Measurements from ENCODE around the gene IZUMO1. TPM values are rescaled to one million over a fixed set of nuclear protein-coding genes. Genes with fewer than 3 reads are reported as not detected.
"Not testable (repeated sequence)": the region's sequence is repeated elsewhere in the genome, so short reads cannot be mapped to it uniquely, and the experiment has no call there.

Gene IZUMO1
- total RNA-seq, 2 experiments from 2014 or later = 0.10 TPM; not detected in 1

DNA sequence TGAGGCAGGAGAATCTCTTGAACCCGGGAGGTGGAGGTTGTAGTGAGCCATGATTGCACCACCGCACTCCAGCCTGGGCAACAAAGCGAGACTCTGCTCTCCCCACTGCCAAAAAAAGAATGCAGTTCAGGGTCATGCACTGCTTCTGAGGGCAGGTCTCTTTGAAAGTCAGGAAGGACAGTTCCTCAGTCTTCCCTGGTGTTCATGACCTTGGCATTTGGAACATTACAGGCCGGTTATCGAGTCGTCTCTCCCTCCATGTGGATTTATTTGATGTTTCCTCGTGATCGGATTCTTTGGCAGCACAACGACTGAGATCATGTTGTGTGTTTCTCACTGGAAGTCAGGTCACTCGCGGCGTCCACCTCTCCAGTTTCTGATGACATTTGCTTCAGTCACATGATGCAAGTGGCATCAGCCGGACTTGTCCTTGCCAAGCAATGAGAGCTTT lies 25.8 kb upstream of the IZUMO1 start:
- peaks cover 18% of the 10 kb centered on the region for H3K27me3 Mint-ChIP-seq
- ChIA-PET CTCF (interaction anchor here (0.7 kb wide), 1 partner anchor 9 kb away, joined by 3 read pairs; no protein-coding TSS in a partner anchor), POLR2A (no interaction called here)
- no peak overlapping the region for H3K4me3 Mint-ChIP-seq
- no peaks in the 10 kb centered on the region for H3K36me3 Mint-ChIP-seq (ENCODE audit: low read depth)
- no peaks in the 10 kb centered on the region for H3K9me3 Mint-ChIP-seq
- no peaks in the 10 kb centered on the region for H3K4me1 Mint-ChIP-seq
- H3K27ac Mint-ChIP-seq = no peak overlapping the region
- DNase-seq = no peak

DNA sequence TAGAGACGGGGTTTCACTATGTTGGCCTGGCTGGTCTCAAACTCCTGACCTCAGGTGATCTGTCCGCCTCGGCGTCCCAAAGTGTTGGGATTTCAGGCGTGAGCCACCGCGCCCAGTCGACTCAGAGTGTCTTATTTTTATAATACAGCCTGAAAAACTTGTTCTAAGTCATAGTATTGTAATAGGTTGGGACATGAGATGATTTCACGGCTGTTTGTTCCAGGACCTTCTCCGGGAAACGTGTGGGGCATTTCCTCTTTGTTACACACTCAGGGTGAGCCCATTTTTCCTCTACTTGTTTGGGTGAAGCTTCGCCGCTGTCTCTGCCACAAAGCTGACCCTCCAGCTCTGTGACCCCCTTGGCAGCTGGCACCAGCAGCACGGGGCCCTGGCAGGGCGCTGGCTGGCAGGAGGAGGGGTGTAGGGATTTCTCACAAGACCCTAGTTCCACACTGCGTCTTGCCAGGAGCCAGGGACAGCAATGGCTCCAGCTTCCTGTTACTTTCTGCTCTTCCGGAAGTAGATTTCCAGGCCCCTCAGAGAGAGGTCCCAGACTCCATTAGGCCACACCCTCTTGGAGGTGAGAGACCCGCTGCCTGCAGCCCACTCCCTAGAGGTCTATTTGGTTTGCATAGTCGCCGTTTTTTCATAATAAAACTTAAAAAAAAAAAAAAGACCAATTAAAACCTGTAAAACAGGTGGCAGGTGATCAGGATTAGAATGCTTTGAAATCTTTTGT lies 24.2 kb upstream of the IZUMO1 start:
- Mint-ChIP-seq H3K36me3 (ENCODE audit: low read depth) (no peaks in the 10 kb centered on the region), H3K4me3 (no peak overlapping the region), H3K9me3 (no peaks in the 10 kb centered on the region), H3K27me3 (peaks cover 18% of the 10 kb centered on the region), H3K27ac (no peak overlapping the region), H3K4me1 (no peaks in the 10 kb centered on the region)
- CTCF ChIA-PET = interaction anchor here (0.5 to 1.2 kb wide), 3 partner anchors 17 to 57 kb away, joined by 3 read pairs; no protein-coding TSS in a partner anchor
- DNase-seq = no peak
- POLR2A ChIA-PET = no interaction called here

DNA sequence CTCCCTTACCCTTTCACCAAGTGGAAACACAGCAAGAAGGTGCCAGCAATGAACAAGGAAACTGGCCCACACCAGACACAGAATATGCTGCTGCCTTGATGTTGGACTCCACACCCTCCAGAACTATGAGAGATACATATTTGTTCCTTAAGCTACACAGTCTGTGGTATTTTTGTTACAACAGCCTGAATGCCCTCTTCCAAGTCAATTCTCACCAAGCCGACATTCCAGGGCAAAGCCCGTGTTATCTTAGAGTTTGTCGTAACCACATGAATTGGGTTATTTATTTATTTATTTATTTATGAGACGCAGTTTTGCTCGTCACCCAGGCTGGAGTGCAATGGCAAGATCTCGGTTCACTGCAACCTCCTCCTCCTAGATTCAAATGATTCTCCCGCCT lies 23.6 kb upstream of the IZUMO1 start:
- Mint-ChIP-seq H3K4me3 (no peak overlapping the region), H3K27me3 (peaks cover 20% of the 10 kb centered on the region), H3K9me3 (no peaks in the 10 kb centered on the region), H3K4me1 (no peaks in the 10 kb centered on the region), H3K27ac (no peak overlapping the region), H3K36me3 (ENCODE audit: low read depth) (no peaks in the 10 kb centered on the region)
- DNase-seq = no peak
- POLR2A ChIA-PET = no interaction called here
- CTCF ChIA-PET = interaction anchor here (0.5 to 1.2 kb wide), 3 partner anchors 18 to 58 kb away, joined by 3 read pairs; no protein-coding TSS in a partner anchor

DNA sequence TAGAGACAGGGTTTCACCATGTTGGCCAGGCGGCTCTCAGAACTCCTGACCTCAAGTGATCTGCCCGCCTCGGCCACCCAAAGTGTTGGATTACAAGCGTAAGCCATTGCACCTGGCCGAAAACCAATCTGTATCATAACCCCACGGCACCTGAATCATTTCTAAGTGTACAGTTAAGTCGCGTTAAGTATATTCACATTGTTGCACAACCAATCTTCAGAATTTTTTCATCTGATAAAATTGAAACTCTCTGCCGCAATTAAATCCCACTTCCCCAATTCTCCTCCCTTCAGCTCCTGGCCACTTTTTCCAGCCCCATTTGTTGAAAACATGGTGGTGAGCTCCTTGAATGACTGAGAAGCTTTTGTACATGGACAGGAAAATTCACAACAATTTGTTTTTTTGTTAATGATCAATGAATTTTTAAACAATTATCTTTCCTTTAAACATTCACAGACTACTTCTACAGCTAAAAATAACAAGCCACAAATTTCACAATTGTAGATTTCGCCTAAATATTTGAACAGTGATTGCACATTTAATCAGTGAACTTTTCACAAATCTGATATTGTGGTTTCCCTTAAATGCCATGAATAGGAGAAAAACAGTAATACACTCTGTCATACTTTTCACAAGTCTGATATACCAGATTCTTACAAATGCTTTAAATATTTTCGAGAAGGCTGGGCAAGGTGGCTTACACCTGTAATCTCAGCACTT lies 22.4 kb upstream of the IZUMO1 start:
- Mint-ChIP-seq H3K36me3 (ENCODE audit: low read depth) (no peaks in the 10 kb centered on the region), H3K4me1 (no peaks in the 10 kb centered on the region), H3K9me3 (no peaks in the 10 kb centered on the region), H3K4me3 (no peak overlapping the region), H3K27me3 (peaks cover 20% of the 10 kb centered on the region), H3K27ac (no peak overlapping the region)
- POLR2A ChIA-PET = interaction anchor here (0.6 kb wide), 1 partner anchor 14 kb away, joined by 3 read pairs; the partner anchor contains the start of gene FGF21
- CTCF ChIA-PET = interaction anchor here (1.1 kb wide), 1 partner anchor 22 kb away, joined by 4 read pairs; the partner anchor contains the start of gene IZUMO1
- no peak for DNase-seq

DNA sequence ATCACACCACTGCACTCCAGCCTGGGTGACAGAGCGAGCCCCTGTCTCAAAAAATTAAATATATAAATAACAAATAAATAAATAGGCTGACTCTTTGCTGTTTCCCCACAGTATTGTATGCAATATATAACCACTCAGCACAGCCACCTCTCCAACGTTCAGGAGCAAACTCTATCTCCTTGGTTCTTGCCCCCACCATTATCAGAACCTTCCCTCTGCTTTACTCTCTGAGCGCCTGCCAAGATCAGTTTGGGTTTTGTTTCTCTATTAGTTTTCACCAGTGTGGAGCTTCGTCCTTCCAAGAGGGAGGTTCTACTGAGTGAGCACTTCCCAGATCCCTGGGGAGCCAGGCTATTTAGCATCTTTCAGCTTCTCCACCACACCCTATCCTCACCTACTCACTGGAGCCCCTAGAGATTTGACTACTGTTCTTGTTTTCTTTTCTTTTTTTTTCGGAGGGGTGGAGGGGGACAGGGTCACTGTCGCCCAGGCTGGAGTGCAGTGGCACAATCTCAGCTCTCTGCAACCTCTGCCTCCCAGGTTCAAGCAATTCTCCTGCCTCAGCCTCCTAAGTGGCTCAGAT lies 21.6 kb upstream of the IZUMO1 start:
- CTCF ChIA-PET = not testable (repeated sequence)

DNA sequence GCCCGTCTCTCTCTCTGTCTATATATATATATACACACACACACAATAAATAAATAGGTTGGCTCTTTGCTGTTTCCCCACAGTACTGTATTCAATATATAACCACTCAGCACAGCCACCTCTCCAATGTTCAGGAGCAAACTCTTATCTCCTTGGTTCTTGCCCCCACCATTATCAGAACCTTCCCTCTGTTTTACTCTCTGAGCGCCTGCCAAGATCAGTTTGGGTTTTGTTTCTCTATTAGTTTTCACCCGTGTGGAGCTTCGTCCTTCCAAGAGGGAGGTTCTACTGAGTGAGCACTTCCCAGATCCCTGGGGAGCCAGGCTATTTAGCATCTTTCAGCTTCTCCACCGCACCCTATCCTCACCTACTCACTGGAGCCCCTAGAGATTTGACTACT lies 19.1 kb upstream of the IZUMO1 start:
- H3K27ac Mint-ChIP-seq; CTCF ChIA-PET; H3K4me1 Mint-ChIP-seq; H3K36me3 Mint-ChIP-seq (ENCODE audit: low read depth); DNase-seq; H3K4me3 Mint-ChIP-seq; POLR2A ChIA-PET; H3K9me3 Mint-ChIP-seq: not testable (repeated sequence)
- peaks cover 21% of the 10 kb centered on the region for H3K27me3 Mint-ChIP-seq

More for the DNA sequence above, 21.6 kb upstream of the IZUMO1 start:
- H3K4me3 Mint-ChIP-seq; H3K27ac Mint-ChIP-seq; H3K4me1 Mint-ChIP-seq; H3K36me3 Mint-ChIP-seq (ENCODE audit: low read depth); POLR2A ChIA-PET; H3K9me3 Mint-ChIP-seq; DNase-seq: not testable (repeated sequence)
- H3K27me3 Mint-ChIP-seq = peaks cover 20% of the 10 kb centered on the region

DNA sequence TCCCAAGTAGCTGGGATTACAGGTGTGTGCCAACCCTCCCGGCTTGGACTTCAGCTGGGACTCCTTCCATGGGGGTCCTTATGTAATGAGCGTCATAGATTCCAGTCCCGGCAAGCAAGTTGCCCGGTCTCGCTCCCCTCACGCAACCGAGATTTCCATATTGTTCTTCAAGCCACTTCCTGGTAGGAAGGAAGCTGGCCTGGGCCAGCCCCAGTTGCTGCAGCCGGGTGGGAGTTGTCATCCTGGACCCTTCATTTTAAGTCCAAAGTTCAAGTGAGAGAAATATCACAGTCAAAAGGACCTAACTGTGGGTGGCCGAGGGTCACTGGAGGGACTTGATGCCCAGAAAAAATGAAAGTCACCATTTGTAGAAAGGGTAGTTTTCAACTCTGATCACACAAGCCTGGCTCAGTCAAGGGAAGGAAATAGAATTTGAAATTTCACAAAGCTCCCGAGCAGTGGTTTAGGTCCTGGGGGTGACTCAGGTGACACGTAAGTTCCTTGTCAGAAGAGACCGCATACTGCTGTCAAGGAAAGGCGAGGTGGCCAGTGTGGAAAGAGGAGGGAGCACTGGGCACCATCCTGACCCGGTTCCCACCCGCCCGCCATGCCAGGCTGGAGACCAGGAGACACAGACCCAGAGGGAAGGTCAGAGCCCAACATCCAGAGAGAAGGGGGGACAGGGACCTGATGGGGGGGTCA lies 13.9 kb upstream of the IZUMO1 start:
- peak overlapping the region; percentile 62 for H3K27ac Mint-ChIP-seq
- H3K36me3 Mint-ChIP-seq (ENCODE audit: low read depth) = no peaks in the 10 kb centered on the region
- peaks cover 9% of the 10 kb centered on the region for H3K4me1 Mint-ChIP-seq
- CTCF ChIA-PET = interaction anchor here (0.6 to 1.4 kb wide), 7 partner anchors 9 to 70 kb away, joined by 3 to 6 read pairs (median 3); partner anchors contain the start of gene FUT1
- no peaks in the 10 kb centered on the region for H3K9me3 Mint-ChIP-seq
- H3K27me3 Mint-ChIP-seq = peaks cover 10% of the 10 kb centered on the region
- POLR2A ChIA-PET = no interaction called here
- DNase-seq = no peak
- H3K4me3 Mint-ChIP-seq = no peak overlapping the region

DNA sequence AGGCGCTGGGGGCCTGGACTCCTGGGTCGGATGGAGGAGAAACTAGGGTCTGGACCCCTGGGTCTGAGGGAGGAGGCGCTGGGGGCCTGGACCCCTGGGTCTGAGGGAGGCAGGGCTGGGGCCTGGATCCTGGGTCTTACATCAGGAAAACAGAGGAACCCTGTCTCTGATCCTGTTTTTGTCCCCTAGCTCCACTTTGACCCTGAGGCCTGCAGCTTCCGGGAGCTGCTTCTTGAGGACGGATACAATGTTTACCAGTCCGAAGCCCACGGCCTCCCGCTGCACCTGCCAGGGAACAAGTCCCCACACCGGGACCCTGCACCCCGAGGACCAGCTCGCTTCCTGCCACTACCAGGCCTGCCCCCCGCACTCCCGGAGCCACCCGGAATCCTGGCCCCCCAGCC lies 11.0 kb upstream of the IZUMO1 start:
- ChIA-PET CTCF (interaction anchor here (0.8 kb wide), 1 partner anchor 9 kb away, joined by 3 read pairs; no protein-coding TSS in a partner anchor), POLR2A (no interaction called here)
- no peak for DNase-seq
- Mint-ChIP-seq H3K4me1 (peaks cover 22% of the 10 kb centered on the region), H3K4me3 (no peak overlapping the region), H3K27ac (no peak overlapping the region), H3K36me3 (ENCODE audit: low read depth) (no peaks in the 10 kb centered on the region), H3K27me3 (peaks cover 27% of the 10 kb centered on the region), H3K9me3 (no peaks in the 10 kb centered on the region)

DNA sequence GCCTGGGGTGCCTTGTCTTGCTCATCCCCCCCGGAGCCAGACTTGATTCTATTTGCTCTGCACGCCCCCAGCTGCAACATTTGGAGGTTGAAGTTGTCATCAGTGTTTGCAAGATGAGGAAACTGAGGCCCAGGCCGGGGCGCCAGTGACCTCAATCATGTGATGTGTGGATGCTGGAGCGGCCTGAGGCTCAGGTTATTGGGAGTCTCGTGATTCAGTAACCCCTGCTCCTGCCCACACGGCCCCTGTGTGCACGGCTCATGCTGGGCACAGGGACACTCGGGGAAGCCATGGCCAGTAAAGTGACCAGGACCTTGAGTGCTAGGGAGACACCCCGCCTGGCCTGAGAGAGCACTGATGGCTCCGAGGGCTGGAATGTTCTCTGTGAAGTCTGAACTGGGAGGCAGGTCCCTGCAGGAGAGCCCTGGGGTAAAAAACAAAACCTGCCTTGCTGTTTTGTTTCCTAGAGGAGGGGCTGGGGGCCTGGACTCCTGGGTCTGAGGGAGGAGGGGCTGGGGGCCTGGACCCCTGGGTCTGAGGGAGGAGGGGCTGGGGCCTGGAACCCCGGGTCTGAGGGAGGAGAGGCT lies 10.5 kb upstream of the IZUMO1 start:
- no peaks in the 10 kb centered on the region for H3K36me3 Mint-ChIP-seq (ENCODE audit: low read depth)
- peaks cover 23% of the 10 kb centered on the region for H3K4me1 Mint-ChIP-seq
- H3K27ac Mint-ChIP-seq = no peak overlapping the region
- ChIA-PET POLR2A (no interaction called here), CTCF (no interaction called here)
- no peaks in the 10 kb centered on the region for H3K9me3 Mint-ChIP-seq
- no peak for DNase-seq
- H3K4me3 Mint-ChIP-seq = no peak overlapping the region
- peaks cover 25% of the 10 kb centered on the region for H3K27me3 Mint-ChIP-seq

DNA sequence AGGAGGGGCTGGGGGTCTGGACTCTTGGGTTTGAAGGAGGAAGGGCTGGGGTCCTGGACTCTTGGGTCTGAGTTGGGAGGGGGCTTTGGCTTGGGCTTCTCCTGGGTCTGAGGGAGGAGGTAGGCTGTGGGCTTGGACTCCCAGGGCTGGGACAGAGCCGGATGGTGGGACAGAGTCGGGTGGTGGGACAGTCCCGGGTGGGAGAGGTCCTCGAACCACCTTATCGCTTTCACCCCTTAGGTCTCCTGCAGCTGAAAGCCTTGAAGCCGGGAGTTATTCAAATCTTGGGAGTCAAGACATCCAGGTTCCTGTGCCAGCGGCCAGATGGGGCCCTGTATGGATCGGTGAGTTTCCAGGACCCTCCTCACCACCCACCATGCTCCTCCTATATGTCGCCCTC lies 10.0 kb upstream of the IZUMO1 start:
- DNase-seq = no peak
- Mint-ChIP-seq H3K27me3 (peaks cover 28% of the 10 kb centered on the region), H3K4me3 (no peak overlapping the region), H3K36me3 (ENCODE audit: low read depth) (no peaks in the 10 kb centered on the region), H3K27ac (no peak overlapping the region), H3K9me3 (no peaks in the 10 kb centered on the region), H3K4me1 (peaks cover 27% of the 10 kb centered on the region)
- ChIA-PET POLR2A (no interaction called here), CTCF (no interaction called here)

DNA sequence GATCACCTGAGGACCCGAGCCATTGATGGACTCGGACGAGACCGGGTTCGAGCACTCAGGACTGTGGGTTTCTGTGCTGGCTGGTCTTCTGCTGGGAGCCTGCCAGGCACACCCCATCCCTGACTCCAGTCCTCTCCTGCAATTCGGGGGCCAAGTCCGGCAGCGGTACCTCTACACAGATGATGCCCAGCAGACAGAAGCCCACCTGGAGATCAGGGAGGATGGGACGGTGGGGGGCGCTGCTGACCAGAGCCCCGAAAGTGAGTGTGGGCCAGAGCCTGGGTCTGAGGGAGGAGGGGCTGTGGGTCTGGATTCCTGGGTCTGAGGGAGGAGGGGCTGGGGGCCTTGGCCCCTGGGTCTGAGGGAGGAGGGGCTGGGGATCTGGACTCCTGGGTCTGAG lies 9.5 kb upstream of the IZUMO1 start:
- peaks cover 29% of the 10 kb centered on the region for H3K4me1 Mint-ChIP-seq
- no peak for DNase-seq
- no peaks in the 10 kb centered on the region for H3K36me3 Mint-ChIP-seq (ENCODE audit: low read depth)
- no peak overlapping the region for H3K27ac Mint-ChIP-seq
- no peak overlapping the region for H3K4me3 Mint-ChIP-seq
- H3K9me3 Mint-ChIP-seq = no peaks in the 10 kb centered on the region
- ChIA-PET CTCF (interaction anchor here (1.0 kb wide), 1 partner anchor 86 kb away, joined by 5 read pairs; no protein-coding TSS in a partner anchor), POLR2A (no interaction called here)
- peaks cover 30% of the 10 kb centered on the region for H3K27me3 Mint-ChIP-seq

DNA sequence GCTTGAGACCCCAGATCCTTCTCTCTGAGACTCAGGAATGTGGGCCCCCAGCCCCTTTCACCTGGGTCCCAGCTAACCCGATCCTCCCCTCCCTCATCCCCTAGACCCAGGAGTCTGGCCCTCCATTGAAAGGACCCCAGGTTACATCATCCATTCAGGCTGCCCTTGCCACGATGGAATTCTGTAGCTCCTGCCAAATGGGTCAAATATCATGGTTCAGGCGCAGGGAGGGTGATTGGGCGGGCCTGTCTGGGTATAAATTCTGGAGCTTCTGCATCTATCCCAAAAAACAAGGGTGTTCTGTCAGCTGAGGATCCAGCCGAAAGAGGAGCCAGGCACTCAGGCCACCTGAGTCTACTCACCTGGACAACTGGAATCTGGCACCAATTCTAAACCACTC lies 9.1 kb upstream of the IZUMO1 start:
- Mint-ChIP-seq H3K36me3 (ENCODE audit: low read depth) (no peaks in the 10 kb centered on the region), H3K4me1 (peaks cover 31% of the 10 kb centered on the region), H3K9me3 (no peaks in the 10 kb centered on the region), H3K4me3 (no peak overlapping the region), H3K27ac (no peak overlapping the region), H3K27me3 (peaks cover 31% of the 10 kb centered on the region)
- no peak for DNase-seq
- ChIA-PET POLR2A (interaction anchor here (0.6 kb wide), 1 partner anchor 13 kb away, joined by 3 read pairs; no protein-coding TSS in a partner anchor), CTCF (interaction anchor here (1.0 kb wide), 1 partner anchor 87 kb away, joined by 5 read pairs; no protein-coding TSS in a partner anchor)

Measured in activated CD4-positive, alpha-beta T cell treated with anti-CD3 and anti-CD28 coated beads, Interleukin-2, amount 10 ng/mL, durations not matched to agents 7 days and 5 days (primary cell).